CD4-positive, alpha-beta T cell treated with Interferon gamma for 1 hour (primary cell): Measurements from ENCODE around the gene OLFML2A.
"Not testable (repeated sequence)": the region's sequence is repeated elsewhere in the genome, so short reads cannot be mapped to it uniquely, and the experiment has no call there.

ENCODE experiments used
- DNase-seq: peaks from one replicate; pipeline ENCODE4 v3.0.0-alpha.2; 2020

OLFML2A gene

GRCh38 chr9:124831642-124832364, 54.9 kb downstream of the OLFML2A start:
- DNase-seq, result no peak

GRCh38 chr9:124834591-124834990, 57.7 kb downstream of the OLFML2A start:
- DNase-seq, result no peak

- no peak for DNase-seq
Measured at GRCh38 chr9:124835026-124835557, 58.2 kb downstream of the OLFML2A start.

- DNase-seq, result not testable (repeated sequence)
Measured at GRCh38 chr9:124838132-124838531, 61.2 kb downstream of the OLFML2A start.

- DNase-seq, result not testable (repeated sequence)
Measured at GRCh38 chr9:124838567-124839275, 61.8 kb downstream of the OLFML2A start.

GRCh38 chr9:124839612-124840299, 62.8 kb downstream of the OLFML2A start:
- DNase-seq, result no peak

- DNase-seq, result no peak
Measured at GRCh38 chr9:124840300-124840833, 63.4 kb downstream of the OLFML2A start.

- DNase-seq, result no peak
Measured at GRCh38 chr9:124841075-124841821, 64.3 kb downstream of the OLFML2A start.

GRCh38 chr9:124843456-124844034, 66.6 kb downstream of the OLFML2A start:
- no peak for DNase-seq

GRCh38 chr9:124844291-124844690, 67.4 kb downstream of the OLFML2A start:
- no peak for DNase-seq

- not testable (repeated sequence) for DNase-seq
Measured at GRCh38 chr9:124846467-124846866, 69.5 kb downstream of the OLFML2A start.

GRCh38 chr9:124846969-124847368, 70.0 kb downstream of the OLFML2A start:
- DNase-seq, result no peak

- DNase-seq, result no peak
Measured at GRCh38 chr9:124849801-124850200, 72.9 kb downstream of the OLFML2A start.

- DNase-seq, result no peak
Measured at GRCh38 chr9:124852121-124852828, 75.3 kb downstream of the OLFML2A start.

GRCh38 chr9:124852829-124853531, 76.0 kb downstream of the OLFML2A start, which contains the start of gene WDR38:
TSS of gene WDR38 (plus strand) at chr9:124853460. CDS start at chr9:124853532, 72 bp downstream.
- DNase-seq, result peak; percentile 90

GRCh38 chr9:124853605-124854143, 76.7 kb downstream of the OLFML2A start:
- DNase-seq, result no peak

- no peak for DNase-seq
Measured at GRCh38 chr9:124854161-124854560, 77.2 kb downstream of the OLFML2A start.

- DNase-seq, result no peak
Measured at GRCh38 chr9:124854822-124855221, 77.9 kb downstream of the OLFML2A start.

GRCh38 chr9:124855566-124855943, 78.6 kb downstream of the OLFML2A start:
- DNase-seq, result no peak
